ENCODE results near the gene GCNT2. TPM values are rescaled to one million over a fixed set of nuclear protein-coding genes. Genes with fewer than 3 reads are reported as not detected.

GCNT2 gene
- total and polyA plus RNA-seq, 2 of the 8 experiments (the other 6 are each of a cell fraction or from before 2014, with no cell fraction given) = 19.3 to 52.5 TPM

- Histone ChIP-seq H3K14ac (ENCODE audit: insufficient read length) (no peak overlapping the region), H3K23me2 (ENCODE audit: low read depth, low read length) (peaks cover 2% of the 10 kb centered on the region; the same call in 1 of the 2 replicates), H3K9me3 (ENCODE audit: insufficient read depth in 2 of 2, low read depth in 1 of 2, low read length in 1 of 2) (no peaks in the 10 kb centered on the region), H4K5ac (ENCODE audit: insufficient read length, low read depth, low read length) (no peak overlapping the region), H3K4me3 (ENCODE audit: extremely low read depth in 1 of 4, insufficient read depth in 2 of 4, low read depth in 3 of 4, low read length in 4 of 4) (no peak overlapping the region), H2AK5ac (ENCODE audit: low read depth, low read length) (no peak overlapping the region), H3K79me1 (ENCODE audit: low read depth, low read length) (no peaks in the 10 kb centered on the region), H2BK120ac (replicated peaks; ENCODE audit: low read depth, low read length) (no peak overlapping the region), H3K27ac (ENCODE audit: low read depth, low read length) (no peak overlapping the region), H3K9ac (replicated peaks in 1 of 4; ENCODE audit: extremely low read depth in 1 of 4, low read depth in 3 of 4, low read length in 3 of 4) (no peak overlapping the region), H2AFZ (ENCODE audit: low read length) (peak overlapping the region; percentile 45; the same call in 1 of the 2 replicates), H3K56ac (replicated peaks; ENCODE audit: insufficient read length, low read depth, low read length) (no peak overlapping the region), H3K27me3 (replicated peaks in 1 of 4; ENCODE audit: control insufficient read depth in 3 of 4, extremely low read depth in 1 of 4, insufficient read depth in 3 of 4, low read length in 3 of 4) (no peaks in the 10 kb centered on the region), H3K36me3 (ENCODE audit: control insufficient read depth in 2 of 4, insufficient read depth in 4 of 4, low read length in 3 of 4) (no peaks in the 10 kb centered on the region), H2BK5ac (ENCODE audit: low read depth, low read length) (no peak overlapping the region), H2BK15ac (ENCODE audit: low read length) (no peak overlapping the region), H3K4me1 (replicated peaks in 1 of 4; ENCODE audit: control insufficient read depth in 3 of 4, insufficient read depth in 4 of 4, low read length in 3 of 4) (peaks cover 0 to 5% (median 2%) of the 10 kb centered on the region in 4 experiments; a peak in 3 of 7 replicates), H3K23ac (ENCODE audit: insufficient read length) (no peak overlapping the region), H3K4ac (replicated peaks; ENCODE audit: insufficient read length, low read depth, low read length) (no peak overlapping the region), H3K4me2 (ENCODE audit: insufficient read depth in 1 of 2, low read depth in 2 of 2, low read length in 2 of 2) (no peak overlapping the region), H4K91ac (replicated peaks; ENCODE audit: insufficient read length, low read length) (no peak overlapping the region), H4K20me1 (replicated peaks in 1 of 2; ENCODE audit: control insufficient read depth in 1 of 2, insufficient read depth in 2 of 2, low read length in 2 of 2) (no peaks in the 10 kb centered on the region), H3K79me2 (ENCODE audit: control insufficient read depth in 1 of 2, insufficient read depth in 2 of 2, low read length in 2 of 2) (no peaks in the 10 kb centered on the region), H2BK12ac (ENCODE audit: low read depth, low read length) (0 out of 2 replicates have a peak overlapping the region, but pooled peaks have one; percentile 13), H3K18ac (ENCODE audit: extremely low read depth, low read length) (no peak overlapping the region), H2BK20ac (ENCODE audit: low read length) (no peak overlapping the region), H4K8ac (ENCODE audit: extremely low read depth, insufficient read depth, low read length) (no peak overlapping the region)
- TF ChIP-seq TAF7 (optimal IDR thresholded peaks at IDR 0.05; ENCODE audit: borderline replicate concordance, low read depth, low read length) = no peak
- TF ChIP-seq EZH2 (IDR thresholded peaks at IDR 0.05; ENCODE audit: low read depth, low read length, severe bottlenecking) = no peak
- no peak for TF ChIP-seq TCF12 (IDR thresholded peaks at IDR 0.05; ENCODE audit: low read depth, low read length)
- no peak for TF ChIP-seq PHF8 (conservative IDR thresholded peaks at IDR 0.05; ENCODE audit: low read depth, low read length)
- TF ChIP-seq CHD1 (IDR thresholded peaks at IDR 0.05; ENCODE audit: low read depth, low read length) = no peak
- WGBS, 2 experiments (ENCODE audit: extremely low coverage in 1 of 2, insufficient coverage in 1 of 2, insufficient read length in 1 of 2, insufficient replicate concordance in 2 of 2, low coverage in 1 of 2, low lambda C conversion rate in 2 of 2, missing lambda C conversion rate in 1 of 2) = 94% methylated on average over 4 of the region's 4 CpGs; no CpG with 5 or more reads in 1 of the 2 experiments
- CTCF ChIA-PET (ENCODE audit: partially characterized antibody) = interaction anchor here (0.7 to 2.3 kb wide), 10 partner anchors 9 to 149 kb away, joined by 3 to 9 read pairs (median 4); partner anchors contain the start of gene C6orf52
- no peak for DNase-seq (ENCODE audit: low read depth in 1 of 2, low spot score in 2 of 2)
- POLR2A ChIA-PET (ENCODE audit: partially characterized antibody) = interaction anchor here (0.9 to 1.9 kb wide), 3 partner anchors 10 to 51 kb away, joined by 3 to 18 read pairs (median 4); no protein-coding TSS in a partner anchor
- no peak for FAIRE-seq
Measured at GRCh38 chr6:10545482-10545881, 24.3 kb downstream of the GCNT2 start.
